Inflammatory macrophage (primary cell): ENCODE data around the gene DDX3X.
"Not testable (repeated sequence)": the region's sequence is repeated elsewhere in the genome, so short reads cannot be mapped to it uniquely, and the experiment has no call there.

Experiments
- DNase-seq, 2 donors: peaks; one replicate each; pipeline ENCODE4 v3.0.0-alpha.2; 2020 to 2022
- total RNA-seq, 18 experiments: gene quantifications; one replicate each; lab custom pipeline; 2026; ENCODE audit warnings: mixed read lengths in 6 of 18, inconsistent platforms in 2 of 18; lab: John Stamatoyannopoulos, UW

Gene DDX3X
- 365 to 759 (median 534) reads per million in 18 experiments for total RNA-seq

DNA sequence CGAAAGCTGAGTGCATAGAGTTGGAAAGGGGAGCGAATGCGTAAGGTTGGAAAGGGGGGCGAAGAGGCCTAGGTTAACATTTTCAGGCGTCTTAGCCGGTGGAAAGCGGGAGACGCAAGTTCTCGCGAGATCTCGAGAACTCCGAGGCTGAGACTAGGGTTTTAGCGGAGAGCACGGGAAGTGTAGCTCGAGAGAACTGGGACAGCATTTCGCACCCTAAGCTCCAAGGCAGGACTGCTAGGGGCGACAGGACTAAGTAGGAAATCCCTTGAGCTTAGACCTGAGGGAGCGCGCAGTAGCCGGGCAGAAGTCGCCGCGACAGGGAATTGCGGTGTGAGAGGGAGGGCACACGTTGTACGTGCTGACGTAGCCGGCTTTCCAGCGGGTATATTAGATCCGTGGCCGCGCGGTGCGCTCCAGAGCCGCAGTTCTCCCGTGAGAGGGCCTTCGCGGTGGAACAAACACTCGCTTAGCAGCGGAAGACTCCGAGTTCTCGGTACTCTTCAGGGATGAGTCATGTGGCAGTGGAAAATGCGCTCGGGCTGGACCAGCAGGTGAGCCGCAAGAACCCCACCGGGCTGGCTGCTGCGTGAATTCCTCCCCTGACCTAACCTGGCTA, at the start of gene DDX3X:
TSS of gene DDX3X (plus strand) at position 419 of the 619 bp plus-strand sequence. CDS start at position 510, 91 bp downstream.
- DNase-seq: peak; percentile 83 to 87

DNA sequence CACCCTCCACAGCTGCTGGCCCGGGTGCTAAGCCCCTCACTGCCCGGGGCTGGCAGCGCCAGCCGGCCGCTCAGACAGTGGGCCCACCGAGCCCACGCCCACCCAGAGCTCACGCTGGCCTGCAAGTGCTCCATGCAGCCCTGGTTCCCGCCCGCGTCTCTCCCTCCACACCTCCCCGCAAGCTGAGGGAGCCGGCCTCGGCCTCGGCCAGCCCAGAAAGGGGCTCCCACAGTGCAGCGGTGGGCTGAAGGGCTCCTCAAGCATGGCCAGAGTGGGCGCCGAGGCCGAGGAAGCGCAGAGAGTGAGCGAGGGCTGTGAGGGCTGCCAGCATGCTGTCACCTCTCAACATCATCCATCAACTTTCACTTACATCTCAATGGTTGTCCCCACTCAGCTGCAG, 48.0 kb upstream of the DDX3X start:
- DNase-seq: not testable (repeated sequence)

DNA sequence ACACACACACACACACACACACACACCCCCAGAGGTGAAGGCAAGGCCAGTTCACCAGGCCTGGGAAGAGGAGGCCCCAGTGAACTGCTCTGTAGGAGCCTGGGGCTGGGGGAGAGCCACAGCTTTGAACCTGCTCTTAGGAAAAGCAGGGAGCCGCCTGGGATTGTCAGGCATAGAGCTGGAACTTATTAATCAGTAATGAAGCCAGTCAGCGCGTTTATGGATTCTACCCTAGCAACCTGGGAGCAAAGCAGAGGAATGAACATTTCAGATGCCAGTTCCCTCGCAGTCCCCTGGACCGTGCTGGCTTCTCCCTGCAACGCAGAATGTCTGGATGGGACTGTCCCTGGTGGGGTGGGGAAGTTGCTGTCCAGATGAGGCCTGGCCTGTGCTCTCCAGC, 45.3 kb upstream of the DDX3X start:
- no peak for DNase-seq

DNA sequence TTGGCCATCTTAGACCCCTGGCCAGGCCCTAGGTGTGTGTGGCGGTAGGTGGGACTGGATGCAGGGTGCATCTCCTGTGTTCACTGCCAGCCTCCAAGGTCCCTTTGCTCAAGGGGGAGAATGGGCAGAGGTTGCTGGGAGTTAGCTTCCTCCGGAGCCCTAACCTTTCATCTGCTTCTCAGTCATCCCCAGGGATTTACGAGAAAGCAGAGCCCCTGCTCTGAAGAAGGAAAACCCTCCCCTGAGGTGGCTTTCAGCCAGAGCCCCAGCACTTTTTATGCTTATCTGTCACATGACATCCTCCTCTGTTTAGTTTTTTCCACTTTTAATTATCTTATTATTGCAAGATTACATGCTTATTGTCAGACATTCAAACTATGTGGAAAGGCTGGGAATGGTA, 44.9 kb upstream of the DDX3X start:
- no peak for DNase-seq

DNA sequence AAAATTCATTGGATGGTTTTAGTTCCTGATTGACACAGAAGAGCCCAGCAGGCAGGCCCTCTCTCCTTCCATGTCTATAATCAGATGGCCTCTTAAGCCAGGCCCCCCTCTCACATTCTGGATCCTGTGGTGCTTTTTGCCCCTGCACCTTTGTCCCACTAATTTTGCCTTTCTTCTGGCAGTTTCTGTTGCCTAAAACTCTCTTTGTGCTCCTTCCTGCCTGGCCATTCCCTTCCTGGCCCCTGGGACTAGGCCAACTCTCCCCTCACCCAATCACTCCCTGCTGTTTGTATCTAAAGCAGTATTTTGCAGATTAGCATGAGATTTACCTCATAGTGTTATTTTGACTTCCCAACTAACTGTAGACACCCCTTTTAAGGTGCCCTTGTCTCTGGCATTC, 42.7 kb upstream of the DDX3X start:
- DNase-seq: no peak

DNA sequence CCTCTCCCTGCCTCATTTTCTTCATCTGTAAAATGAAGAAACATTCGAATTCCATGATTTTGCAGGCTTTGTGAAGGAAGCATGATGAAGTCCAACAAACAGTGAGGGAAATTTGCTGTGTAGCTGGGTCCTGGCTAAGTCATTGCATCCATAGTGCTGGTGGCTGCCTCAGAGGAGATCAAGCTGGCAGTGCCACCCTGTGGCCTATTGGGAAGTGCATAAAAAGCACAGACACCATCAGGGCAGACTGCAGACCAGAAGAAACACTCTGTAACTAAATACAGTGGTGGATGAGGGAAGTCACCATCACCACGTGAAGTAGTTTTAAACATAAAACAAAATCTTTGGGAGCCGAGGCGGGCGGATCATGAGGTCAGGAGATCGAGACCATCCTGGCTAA, 40.7 kb upstream of the DDX3X start:
- peak; percentile 37 to 45 for DNase-seq

DNA sequence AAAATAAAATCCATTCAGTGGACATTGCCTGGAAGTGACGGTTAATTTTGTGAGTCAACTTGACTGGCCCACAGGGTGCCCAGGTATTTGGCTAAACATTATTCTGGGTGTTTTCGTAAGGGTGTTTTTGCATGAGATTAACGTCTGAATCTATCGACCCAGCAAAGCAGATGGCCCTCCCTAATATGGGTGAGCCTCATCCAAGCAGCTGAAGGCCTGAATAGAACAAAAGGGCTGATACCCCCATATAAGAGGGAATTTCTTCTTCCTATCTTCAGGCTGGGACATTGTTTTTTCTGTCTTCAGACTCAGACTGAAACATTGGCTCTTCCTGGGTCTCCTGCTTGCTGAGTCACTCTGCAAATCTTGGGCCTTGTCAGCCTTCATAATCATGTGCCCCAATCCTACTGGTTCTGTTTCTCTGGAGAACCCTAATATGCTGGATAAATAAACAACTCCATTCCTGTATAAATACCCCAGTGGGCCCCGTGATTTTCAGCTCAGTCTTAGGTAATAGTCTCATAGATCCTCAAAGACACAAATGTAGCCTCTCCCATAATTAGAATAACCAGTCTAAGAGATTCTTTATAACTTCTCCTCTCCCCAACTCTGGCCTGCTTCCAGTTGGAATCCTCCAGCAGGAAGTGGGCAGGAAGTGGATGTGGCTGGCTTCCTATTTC, 33.1 kb upstream of the DDX3X start:
- peak; percentile 40 to 42 for DNase-seq

DNA sequence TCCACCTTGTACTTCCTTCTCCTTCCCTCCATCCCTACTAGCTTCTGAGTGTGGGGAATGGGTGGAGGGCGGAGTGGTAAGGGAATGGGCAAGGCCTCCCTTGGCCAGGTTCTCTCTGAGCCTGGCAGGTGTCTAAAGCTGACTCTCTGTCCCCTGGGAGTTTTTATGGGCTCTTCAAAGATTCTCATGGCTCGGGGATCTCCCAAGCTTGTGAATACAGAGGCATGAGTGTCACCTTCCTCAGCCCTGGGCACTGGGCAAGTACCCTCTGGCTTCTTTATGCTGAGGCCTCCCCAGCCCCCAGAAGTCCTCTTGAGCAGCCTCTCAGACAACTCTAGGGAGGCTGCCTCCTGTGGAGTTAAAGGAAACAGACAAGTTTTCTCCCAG, 32.5 kb upstream of the DDX3X start:
- DNase-seq: no peak

DNA sequence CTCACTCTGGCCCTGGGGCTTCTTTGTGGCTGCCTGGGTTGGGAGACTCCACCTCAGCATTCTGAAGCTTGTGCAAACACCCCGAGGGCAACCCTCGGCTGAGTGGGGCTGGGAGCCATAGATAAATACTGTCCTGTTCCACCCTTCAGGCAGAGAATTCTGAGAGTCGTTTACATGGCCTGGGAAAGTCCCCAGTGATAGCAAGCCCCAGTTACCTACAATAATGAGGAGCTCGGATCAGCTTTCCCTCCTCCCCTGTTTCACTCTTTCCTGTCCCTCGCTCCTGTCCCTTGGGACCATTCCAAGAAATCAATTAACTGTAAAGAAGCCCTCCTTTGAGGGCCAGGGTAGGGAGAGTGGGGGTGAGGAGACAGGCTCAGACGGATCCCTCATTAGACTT, 31.6 kb upstream of the DDX3X start:
- no peak for DNase-seq

DNA sequence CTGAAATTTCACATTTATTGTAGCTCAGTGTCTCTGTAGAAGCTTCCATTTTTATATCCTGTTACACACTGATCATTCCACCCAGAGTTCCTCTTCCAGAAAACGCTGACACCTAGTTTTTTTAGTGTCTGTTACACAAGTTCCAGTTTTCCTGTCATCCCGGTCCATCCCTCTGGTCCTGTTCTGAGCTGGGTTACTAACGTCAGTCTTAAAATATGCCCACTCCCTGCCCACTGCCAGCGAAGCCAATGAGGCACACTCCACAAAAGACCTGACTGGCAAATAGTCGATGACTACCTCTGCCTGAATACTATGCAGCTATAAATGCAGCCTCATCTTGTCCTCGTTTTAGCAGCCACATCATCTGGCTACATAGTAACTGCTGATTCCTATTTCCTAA, 30.9 kb upstream of the DDX3X start:
- DNase-seq: peak; percentile 26 to 43

DNA sequence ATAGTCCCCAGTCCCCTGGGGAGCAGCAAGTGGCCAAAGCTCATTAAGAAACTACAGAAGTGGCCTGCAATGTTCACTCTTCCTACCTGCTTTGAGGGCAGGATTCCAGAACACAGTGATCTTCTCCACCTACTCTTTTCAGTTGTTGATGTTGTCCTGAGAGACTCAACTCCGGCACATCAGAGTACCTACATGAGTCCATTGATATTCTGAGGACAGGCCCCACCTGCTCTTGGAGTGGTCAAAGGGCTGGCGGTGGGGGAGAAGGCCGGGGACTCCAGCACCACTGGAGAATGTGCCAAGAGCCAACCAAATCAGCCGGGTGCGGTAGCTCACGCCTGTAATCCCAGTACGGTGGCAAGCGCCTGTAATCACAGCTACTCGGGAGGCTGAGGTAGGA, 29.8 kb upstream of the DDX3X start:
- DNase-seq: no peak

DNA sequence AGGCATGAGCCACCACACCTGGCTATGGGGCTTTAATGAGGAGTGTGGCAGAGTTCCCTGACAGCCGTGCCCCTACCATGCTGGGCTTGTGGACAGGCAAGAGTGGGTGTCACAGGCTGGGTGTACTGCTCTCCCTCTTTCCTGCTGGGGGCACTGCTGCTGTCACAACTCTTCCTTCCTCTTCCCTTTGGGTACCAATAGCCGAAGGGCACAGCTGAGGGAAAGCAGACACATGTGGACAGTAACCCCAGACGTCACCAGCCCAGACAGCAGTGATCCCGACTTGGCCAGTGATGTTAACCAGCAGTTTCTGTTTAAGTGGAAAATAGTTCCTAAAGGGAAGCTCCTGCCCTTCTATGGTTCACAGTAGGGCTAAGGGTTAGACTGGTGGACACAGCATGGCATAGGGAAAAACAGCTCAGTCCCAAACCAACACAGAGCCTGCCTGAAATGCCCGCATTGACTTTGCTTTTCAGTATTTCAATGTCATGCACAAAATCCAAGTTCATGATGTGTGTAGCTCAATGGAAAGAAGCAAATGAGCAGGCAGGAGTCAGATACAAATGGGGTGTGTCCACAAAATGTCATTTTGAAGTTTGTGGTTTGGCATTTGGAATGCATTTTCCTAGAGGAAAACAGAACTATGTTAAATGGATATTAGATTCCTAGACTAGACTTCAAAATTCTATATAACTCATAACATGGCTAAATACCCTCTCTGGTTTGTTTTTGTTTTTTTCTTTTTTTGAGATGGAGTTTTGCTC, 24.9 kb upstream of the DDX3X start:
- DNase-seq: peak; percentile 40 to 43

DNA sequence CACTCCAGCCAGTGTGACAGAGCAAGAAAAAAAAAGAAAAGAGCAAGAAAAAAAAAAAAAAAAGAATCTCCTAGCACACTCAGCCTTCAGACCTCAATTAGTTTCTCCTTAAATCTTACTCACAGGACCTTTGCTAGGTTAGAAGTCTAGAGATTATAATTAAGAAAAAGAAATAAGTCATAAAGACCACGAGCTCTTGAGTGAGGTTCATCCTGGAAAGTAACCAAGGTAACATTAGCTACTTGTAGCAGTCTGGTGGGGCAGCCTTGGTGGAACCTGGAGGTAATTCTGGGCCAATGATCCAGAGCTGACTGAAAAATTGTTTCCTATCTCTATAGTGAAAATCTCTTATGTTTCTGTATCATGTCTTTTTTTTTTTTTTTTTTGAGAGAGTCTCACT, 21.2 kb upstream of the DDX3X start:
- DNase-seq: no peak

DNA sequence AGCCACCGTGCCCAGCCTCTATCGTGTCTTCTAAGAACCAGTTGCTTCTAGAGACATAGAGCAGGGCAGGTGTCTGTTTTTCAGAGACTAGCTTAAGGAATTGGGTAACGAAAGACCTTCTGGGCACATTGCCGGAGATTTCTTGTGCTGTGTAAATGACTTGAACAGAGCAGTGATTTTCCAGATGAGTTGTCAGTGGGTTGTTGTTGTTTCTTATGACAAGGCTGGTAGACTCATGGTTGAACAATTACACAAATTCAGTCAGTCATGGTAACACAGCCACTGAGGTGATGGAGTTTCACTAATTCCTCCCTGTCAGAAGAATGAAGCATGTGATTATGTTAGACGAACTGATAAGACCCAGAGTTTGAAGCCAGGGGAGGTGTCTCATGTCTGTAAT, 20.5 kb upstream of the DDX3X start:
- DNase-seq: no peak

DNA sequence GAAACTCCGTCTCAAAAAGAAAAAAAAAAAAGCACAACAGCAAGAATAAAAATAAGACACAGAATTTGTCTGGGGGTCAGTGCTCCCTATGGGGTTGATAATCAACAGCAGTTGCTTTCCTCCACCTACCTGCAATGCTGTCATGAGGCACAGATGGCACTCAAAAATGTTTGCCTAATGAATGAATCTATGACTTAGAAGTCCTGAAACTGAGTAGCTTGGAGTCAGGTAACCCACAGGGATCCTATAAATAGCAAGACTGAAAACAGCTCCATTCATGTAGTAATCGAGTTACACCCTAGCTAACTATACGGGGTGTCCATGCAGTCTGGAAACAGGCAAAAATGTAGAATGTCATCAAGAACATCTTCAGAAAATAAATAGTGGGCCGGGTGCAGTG, 19.8 kb upstream of the DDX3X start:
- no peak for DNase-seq

DNA sequence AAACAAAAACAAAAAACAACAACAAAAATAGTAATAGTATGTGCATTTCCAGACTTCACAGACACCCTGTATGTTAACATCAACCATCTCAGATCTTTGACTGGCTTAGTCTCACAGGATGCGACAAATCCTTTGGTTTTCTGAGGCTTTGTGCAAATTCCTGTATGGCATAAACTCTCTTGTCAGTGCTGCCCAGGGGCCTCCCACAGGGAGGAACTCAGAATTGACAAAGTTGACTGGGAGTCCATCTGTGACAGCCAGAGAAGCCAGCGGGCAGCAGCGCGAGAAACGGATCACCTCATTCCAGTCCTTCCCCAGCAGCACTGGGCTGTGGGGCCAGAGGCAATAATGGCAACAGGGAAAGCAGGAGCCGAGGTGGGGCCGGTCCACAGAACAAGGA, 19.1 kb upstream of the DDX3X start:
- DNase-seq: no peak

DNA sequence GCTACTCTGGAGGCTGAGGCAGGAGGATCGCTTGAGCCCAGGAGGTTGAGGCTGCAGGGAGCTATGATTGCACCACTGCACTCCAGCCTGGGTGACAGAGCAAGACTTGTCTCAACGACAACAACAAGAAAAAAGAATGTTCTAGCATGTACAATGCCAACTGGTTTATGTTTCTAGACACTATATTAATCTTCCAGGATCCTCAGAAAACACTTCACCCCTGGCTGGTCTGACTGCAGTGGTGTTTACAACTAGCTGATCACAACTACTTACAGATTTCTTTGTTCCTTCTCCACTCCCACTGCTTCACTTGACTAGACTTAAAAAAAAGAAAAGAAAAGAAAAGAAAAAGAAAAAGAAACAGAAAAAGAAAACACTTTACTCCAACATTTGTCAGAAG, 17.7 kb upstream of the DDX3X start:
- not testable (repeated sequence) for DNase-seq

DNA sequence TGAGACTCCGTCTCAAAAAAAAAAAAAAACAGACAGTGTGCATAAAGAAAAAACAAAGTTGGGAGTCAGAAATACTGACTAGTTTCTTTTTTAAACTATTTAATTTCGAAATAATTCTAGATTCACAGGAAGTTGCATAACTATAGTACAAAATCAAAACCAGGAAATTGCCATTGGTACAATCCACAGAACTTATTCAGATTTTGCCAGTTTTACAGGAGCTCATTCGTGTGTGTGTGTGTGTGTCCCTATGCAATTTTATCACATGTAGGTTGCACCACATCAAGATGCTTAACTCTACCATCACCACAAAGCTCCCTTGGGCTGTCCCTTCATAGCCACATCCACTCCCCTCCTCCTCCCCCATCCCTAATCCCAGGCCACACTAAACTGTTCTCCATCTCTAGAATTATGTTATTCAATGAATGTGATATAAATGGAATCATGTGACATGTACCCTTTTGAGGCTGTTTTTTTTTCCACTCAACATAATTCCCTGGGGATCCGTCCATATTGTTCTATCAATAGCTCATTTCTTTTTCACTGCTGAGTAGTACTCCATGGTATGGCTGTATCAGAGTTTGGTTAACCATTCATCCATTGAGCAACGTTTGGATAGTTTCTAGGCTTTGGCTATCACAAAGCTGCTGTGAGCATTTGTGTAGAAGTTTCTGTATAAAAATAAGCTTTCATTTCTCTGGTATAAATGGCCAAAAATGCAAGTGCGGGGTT, 16.3 kb upstream of the DDX3X start:
- peak; percentile 36 to 75 for DNase-seq

DNA sequence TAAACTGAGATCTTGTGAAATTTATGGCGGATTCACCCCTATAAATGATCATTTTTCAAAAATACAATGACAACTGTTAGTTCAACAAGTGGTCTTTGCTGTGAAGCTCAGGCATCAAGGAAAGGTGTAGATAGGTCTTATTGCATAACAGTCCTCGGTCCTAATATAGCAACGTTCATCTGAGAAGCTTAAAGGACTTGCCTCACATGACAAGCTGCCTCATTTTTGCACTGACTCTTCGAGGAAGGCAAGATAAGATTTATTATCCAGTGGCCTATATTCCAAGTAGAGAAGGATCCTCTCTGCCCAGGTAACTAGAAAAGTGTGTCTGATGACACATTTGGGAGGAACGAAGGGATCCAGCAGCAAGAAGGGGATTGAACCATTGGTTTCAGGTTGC, 13.6 kb upstream of the DDX3X start:
- DNase-seq: no peak

DNA sequence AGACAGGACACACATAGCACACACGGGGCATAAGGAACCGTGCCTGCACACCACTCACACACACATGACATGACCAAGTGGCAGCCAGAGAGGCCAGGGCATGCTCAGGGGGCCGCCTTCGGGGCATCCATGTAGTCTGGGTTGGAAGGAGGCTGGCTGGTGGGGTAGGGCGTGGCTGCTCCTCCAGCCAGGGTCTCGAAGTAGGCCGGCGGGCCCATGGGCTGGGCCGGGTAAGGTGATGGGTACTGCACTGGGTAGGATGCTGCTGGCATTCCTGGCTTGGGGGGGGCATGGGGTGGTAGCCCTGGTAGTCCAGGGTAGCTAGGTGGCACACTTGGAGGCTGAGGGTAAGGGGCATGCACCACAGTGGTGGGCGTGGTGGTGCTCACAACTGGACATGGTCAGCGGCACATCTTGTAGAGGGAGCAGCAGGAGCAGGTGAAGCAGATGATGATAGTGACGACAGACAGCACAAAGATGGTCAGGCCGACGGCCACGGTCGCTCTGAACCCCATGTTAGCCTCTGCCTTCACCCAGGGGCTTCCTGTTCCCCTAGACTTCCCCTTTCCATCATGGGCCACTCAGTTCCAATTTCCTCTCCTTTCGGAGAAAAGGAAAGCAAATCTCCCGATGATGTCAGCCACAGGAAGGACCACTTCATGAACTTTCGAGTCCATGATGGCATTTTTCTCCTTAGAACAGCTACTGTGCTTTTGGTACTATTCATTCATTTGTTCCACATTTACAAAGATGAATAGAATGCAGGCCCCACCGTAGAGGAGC, 10.9 kb upstream of the DDX3X start:
- DNase-seq: peak; percentile 41 to 51

DNA sequence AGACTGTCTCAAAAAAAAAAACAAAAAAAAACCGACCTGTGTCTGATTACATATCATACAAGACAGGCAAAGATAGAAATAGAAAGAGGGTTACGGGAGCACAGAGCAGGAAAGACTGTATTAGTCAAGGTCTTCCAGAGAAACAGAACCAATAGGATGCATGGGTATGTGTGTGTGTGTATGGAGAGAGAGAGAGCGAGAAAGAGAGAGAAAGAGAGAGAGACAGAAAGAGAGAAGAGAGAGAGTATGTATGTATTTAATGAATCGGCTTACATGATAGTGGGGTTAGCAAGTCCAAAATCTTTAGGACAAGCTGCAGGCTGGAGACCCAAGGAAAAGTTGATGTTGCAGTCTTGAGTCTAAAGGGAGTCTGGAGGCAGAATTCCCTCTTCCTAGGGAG, 7.5 kb upstream of the DDX3X start:
- DNase-seq: no peak

DNA sequence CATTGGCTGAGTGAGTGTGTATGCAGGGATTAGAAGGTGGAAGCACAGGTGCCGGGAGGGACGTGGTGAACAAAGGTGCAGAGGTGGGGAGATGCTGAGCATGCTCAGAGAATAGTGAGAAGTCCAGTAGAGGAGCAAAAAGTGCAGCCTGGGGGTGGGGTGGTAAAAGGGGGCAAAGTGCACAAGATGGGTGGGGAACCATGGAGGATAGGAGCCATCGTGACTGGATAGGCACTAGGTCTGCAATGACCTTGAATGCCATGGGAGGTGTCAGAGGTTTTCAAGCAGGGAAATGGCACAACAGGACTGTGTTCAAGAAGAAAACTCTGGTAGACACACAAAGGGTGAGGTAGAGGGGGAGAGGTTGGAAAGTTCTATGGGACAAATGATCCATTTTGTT, 6.6 kb upstream of the DDX3X start:
- no peak for DNase-seq
